Head of caudate nucleus (tissue), 42 donors: ENCODE measurements around the gene SFT2D1.
A peak's percentile ranks its signal among the peaks of the same experiment; 100 is the strongest.
"Not testable (repeated sequence)": the region's sequence is repeated elsewhere in the genome, so short reads cannot be mapped to it uniquely, and the experiment has no call there.

ENCODE experiments used
- DNase-seq, 42 donors: peaks; one replicate each; pipeline versions ENCODE4 v3.0.0 to v3.0.0-alpha.2; 2020 to 2021; ENCODE audit warnings: mixed read lengths in 7 of 42
- intact Hi-C: fragments of 100-400 bp; cut with DNase I; formaldehyde crosslinking; loops from one replicate; pipeline ENCODE4 v1.15.0; 2022

Gene SFT2D1

DNA sequence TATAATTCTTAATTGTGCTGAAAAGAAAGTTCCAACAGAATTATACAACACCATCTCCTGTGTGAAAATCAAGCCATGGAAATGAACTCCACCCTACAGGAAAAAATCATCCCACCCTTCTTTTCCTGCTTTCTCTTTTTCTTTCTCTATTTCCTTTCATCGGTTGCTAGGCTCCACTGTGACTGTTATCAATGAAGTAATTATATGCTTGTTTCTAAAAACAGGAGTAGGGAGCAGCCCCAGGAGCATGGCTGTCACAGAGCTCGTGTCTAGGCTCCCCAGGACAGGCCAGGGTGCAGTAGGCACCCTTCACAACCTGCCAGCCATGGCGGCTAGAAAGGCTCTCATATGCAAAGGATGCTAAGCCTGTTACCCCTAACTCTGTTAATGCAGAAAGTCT, 27.4 kb upstream of the SFT2D1 start:
- DNase-seq = no peak
- intact Hi-C loops = no loop called here

- DNase-seq = no peak
- intact Hi-C loops = no loop called here
These were observed 24.6 kb upstream of the SFT2D1 start for GRCh38 chr6:166366921-166367320.

DNA sequence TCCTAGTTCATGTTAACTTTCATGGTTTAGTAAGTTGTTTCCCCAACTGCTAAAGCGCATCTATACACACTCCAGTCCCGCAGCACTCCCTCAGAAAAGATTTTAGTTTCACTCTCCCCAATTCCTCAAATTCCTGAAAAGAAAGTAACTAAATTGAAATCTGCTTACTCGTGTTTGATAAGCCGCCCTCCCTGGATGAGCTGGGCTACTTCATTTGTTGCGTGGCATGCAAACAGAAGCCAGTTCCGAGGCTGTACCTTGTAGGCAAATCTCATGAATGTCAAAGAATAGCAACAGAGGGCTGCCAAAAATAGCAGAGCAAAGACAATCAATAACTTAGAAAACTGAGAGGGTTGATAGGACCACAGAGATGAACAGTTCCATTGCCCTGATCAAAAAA, 23.5 kb upstream of the SFT2D1 start:
- no peak for DNase-seq
- intact Hi-C loops = loop anchor here (2.0 kb wide), 1 partner anchor 19 kb away; no protein-coding TSS in a partner anchor

DNA sequence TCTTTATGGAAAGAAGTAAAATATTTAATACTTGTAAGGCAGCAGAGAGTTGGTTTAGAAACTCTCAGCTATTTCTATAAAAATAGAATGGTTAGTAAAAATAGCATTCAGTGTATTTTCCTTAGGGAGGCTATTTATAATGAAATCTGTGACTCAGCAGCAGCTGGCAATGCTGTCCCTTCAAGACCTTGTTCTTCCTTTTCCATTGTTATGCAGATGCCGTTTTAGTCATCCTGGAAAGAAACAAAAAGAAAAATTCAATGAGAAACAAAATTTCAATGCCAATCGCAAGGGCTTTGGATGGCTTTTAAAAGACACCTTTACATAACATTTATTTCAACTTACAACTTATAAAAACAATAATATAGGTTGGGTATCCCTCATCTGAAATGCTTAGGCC, 22.9 kb upstream of the SFT2D1 start:
- intact Hi-C loops = loop anchor here (2.0 kb wide), 1 partner anchor 18 kb away; no protein-coding TSS in a partner anchor

GRCh38 chr6:166364456-166364855, 22.1 kb upstream of the SFT2D1 start:
- DNase-seq = peak in 1 of 42 donors; percentile 35
- intact Hi-C loops = loop anchor here (2.0 kb wide), 1 partner anchor 18 kb away; no protein-coding TSS in a partner anchor

More for the DNA sequence above, 22.9 kb upstream of the SFT2D1 start:
- DNase-seq = peak in 17 of 42 donors; percentile 27 to 76 (median 48)

DNA sequence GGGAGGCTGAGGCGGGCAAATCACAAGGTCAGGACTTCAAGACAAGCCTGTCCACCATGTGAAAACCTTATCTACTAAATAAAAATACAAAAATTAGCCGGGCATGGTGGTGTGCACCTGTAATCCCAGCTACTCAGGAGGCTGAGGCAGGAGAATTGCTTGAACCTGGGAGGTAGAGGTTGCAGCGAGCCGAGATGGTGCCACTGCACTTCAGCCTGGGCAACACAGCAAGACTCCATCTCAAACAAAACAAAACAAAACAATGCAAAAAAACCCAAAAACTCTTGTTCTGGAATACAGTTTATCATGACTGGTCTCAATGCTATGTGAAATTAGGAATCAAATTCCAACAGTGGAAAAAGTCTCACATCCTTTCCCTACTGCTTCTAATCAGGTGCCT, 20.1 kb upstream of the SFT2D1 start:
- DNase-seq, intact Hi-C loops: not testable (repeated sequence)

- intact Hi-C loops = no loop called here
- DNase-seq = peak in 6 of 42 donors; percentile 19 to 52 (median 34)
These were observed 18.7 kb upstream of the SFT2D1 start for GRCh38 chr6:166361077-166361429.

GRCh38 chr6:166360243-166361076, 18.1 kb upstream of the SFT2D1 start:
- intact Hi-C loops = no loop called here
- DNase-seq = no peak

- intact Hi-C loops = no loop called here
- no peak for DNase-seq
These were observed 13.2 kb upstream of the SFT2D1 start for GRCh38 chr6:166355552-166355951.

DNA sequence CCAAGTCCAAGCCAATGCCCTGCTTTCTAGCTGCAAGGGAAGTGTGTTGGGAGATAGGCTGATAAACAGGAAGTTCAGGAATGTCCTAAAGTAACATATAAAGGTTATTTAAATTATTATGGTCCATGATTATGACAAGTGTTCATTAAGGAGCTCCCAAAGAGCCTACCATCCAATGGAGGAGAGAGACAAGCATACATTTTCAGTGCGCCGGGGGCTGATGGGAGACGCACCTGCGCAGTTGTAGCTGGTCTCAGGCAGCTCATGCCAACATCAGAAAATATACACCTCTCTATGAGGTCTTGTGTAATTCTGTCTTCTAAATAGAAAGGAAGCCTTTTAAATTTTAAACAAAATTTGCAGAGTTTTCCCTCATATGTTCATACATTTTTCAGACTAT, 12.6 kb upstream of the SFT2D1 start:
- DNase-seq = no peak
- intact Hi-C loops = no loop called here

DNA sequence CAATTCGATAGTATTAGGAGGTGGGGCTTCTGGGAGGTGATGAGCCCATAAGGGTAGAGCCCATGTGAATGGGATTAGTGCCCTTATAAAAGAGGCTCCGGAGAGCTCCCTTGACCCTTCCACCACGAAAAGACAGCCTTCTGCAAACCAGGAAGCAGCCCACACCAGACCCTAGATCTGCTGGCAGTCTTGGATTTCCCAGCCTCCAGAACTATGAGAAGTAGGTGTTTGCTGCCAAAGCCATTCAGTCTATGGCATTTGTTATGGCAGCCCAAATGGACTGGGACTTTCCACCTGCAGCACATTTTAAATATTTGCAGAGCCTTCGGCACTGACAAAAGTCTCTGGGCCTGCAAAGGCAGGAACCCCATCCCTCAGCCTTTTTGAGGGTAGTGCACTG, 11.8 kb upstream of the SFT2D1 start:
- intact Hi-C loops = no loop called here
- no peak for DNase-seq

- intact Hi-C loops = no loop called here
- DNase-seq = no peak
These were observed 11.2 kb upstream of the SFT2D1 start for GRCh38 chr6:166353507-166353906.

- no peak for DNase-seq
- intact Hi-C loops = no loop called here
These were observed 10.6 kb upstream of the SFT2D1 start for GRCh38 chr6:166352923-166353322.

GRCh38 chr6:166351715-166352285, 9.5 kb upstream of the SFT2D1 start:
- intact Hi-C loops = no loop called here
- DNase-seq = peak in 12 of 42 donors; percentile 13 to 66 (median 32)

- intact Hi-C loops = no loop called here
These were observed 6.1 kb upstream of the SFT2D1 start for GRCh38 chr6:166348305-166348949.

DNA sequence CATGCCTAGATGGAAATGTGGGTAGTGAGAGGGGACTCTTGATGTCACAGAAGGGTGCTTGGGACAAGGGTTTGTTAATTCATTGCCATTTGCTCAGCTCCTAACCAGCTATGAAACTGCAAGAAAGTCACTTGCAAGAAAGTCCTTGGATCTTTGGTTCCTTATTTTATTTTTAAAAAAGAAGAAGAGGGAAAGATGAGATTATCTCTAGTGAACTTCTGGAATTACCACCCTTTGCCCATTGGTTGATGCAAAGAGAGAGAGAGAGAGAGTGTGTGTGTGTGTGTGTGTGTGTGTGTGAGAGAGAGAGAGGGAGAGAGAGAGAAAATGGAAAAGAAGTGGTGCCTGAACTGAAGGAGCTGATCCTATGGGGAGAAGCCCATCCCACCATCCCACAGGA, 4.6 kb upstream of the SFT2D1 start:
- intact Hi-C loops = loop anchor here (2.0 kb wide), 1 partner anchor 18 kb away; no protein-coding TSS in a partner anchor
- no peak for DNase-seq

More at GRCh38 chr6:166348305-166348949, 6.1 kb upstream of the SFT2D1 start:
- DNase-seq = no peak

- no peak for DNase-seq
- intact Hi-C loops = loop anchor here (2.0 kb wide), 1 partner anchor 18 kb away; no protein-coding TSS in a partner anchor
These were observed 4.1 kb upstream of the SFT2D1 start for GRCh38 chr6:166346449-166346848.

GRCh38 chr6:166345672-166346071, 3.3 kb upstream of the SFT2D1 start:
- intact Hi-C loops = loop anchor here (2.0 kb wide), 1 partner anchor 19 kb away; no protein-coding TSS in a partner anchor

DNA sequence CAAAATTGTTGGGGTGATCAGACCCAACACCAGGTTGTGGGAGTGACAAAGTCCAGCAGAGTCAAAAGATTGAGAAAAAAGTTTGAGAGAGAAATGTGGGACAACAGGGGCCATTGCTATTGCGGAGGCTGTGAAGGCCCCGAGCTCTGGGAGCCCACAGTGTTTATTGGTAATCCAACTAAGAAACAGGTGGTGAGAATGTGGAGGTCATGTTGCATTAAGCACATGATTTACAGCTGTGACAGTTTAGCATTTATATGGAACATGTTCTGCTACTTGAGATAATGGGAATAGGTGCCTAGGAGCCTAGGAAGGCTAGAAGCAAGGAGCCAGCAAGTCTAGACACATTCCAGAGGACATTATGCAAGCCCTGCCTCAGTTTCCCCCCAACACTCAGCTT, 2.6 kb upstream of the SFT2D1 start:
- not testable (repeated sequence) for DNase-seq
- intact Hi-C loops = loop anchor here (5.0 kb wide), 1 partner anchor 37 kb away; the partner anchor contains the start of gene MPC1

More at GRCh38 chr6:166345672-166346071, 3.3 kb upstream of the SFT2D1 start:
- DNase-seq = not testable (repeated sequence)

DNA sequence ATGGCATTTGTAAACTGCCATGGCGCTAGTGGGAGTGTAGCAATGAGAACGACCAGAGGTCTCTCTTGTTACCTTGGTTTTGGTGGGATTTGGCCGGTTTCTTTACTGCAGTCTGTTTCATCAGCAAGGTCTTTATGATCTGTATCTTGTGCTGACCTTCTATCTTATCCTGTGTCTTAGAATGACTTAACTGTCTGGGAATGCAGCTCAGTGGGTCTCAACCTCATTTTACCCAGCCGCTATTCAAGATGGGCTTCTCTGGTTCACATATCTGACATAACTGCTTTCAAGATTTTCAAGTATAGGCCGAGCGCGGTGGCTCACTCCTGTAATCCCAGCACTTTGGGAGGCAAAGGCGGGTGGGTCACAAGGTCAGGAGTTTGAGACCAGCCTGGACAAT, 1.9 kb upstream of the SFT2D1 start:
- no peak for DNase-seq
- intact Hi-C loops = loop anchor here (5.0 kb wide), 1 partner anchor 38 kb away; the partner anchor contains the start of gene MPC1
